CD4-positive, alpha-beta T cell treated with Interleukin-4 for 4 hours (primary cell): ENCODE measurements around the gene TIE1.

Source experiments
- DNase-seq: peaks from one replicate; pipeline ENCODE4 v3.0.0-alpha.2; 2020

TIE1 gene

GRCh38 chr1:43293896-43294760 lies 6.7 kb upstream of the TIE1 start:
- no peak for DNase-seq

- DNase-seq, result no peak
These were observed 6.0 kb upstream of the TIE1 start for GRCh38 chr1:43294761-43295160.

DNA sequence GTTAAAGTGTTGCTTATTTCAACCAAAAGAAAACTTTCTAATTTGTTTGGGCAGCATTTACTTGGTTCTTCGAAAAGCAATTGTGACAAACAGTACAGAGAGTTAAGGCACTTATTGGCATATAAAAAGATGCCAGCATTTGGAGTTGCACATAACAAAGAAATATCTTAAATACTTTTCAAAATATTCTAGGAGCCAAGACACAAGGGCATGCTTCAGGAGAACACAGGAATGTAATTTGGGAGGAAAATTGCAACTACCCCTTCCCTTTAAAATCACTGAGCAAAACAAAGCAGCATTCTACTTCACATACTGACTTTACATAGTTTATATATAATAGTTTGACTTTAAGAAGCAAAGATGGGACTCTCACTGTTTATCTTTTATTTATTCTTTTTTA lies 4.6 kb upstream of the TIE1 start:
- DNase-seq, result no peak

DNA sequence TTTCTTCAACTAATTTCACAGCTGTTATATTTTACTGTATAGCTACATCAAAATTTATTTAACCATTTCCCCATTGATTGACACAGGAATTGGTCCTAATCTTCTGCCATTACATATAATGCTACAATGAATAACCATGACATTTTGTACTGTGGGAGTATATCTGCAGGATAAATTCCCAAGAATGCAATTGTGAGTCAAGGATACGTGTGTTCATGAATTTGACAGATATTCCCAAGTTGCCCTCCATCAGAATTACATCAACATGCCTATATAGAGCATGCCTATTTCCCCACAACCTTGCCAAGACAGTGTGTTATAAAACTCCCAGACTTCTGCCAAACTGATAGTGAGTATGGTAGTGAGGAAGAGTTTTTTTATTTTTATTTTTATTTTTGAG lies 2.7 kb upstream of the TIE1 start:
- no peak for DNase-seq

DNA sequence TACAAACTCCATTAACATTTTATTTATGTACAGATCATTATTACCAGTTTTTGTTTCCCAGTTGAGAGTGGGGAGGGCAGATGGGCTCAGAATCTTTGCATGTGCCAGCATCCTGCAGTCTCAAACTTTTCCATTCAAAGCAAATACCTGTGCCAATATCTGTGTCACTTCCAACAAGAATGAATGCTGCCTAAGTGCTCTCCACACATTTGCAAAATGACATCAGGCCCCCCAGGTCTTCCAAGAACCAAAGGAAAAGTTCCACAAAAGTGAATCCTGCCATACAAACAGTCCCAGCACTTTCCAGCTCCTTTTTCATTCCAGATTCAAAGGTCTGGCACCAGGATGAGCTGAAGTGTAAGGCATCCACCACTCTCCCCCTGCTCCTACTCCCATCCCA lies 1.7 kb upstream of the TIE1 start:
- DNase-seq, result no peak

- DNase-seq, result no peak
These were observed 1.4 kb downstream of the TIE1 start for GRCh38 chr1:43302201-43302600.

- DNase-seq, result no peak
These were observed 2.1 kb downstream of the TIE1 start for GRCh38 chr1:43302721-43303470.

GRCh38 chr1:43303471-43304313 lies 2.9 kb downstream of the TIE1 start:
- DNase-seq, result no peak

DNA sequence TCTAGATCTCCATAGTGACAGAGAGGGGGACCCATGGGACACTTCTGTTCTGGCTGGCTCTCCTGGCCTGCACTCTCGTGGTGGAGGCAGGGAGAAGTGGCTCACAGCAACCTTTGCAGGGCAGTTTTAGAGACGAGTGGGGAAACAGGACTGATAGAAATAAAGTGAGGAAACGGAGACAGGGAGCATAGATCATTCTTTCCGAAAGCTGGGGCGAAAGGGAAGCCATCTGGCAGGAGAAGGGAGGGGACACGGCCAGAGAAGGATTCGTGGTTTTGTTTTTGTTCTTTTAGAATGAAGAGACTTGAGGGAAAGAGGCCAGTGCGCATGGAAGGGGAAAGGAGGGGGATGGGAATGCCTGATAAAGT lies 3.5 kb downstream of the TIE1 start:
- DNase-seq, result no peak

DNA sequence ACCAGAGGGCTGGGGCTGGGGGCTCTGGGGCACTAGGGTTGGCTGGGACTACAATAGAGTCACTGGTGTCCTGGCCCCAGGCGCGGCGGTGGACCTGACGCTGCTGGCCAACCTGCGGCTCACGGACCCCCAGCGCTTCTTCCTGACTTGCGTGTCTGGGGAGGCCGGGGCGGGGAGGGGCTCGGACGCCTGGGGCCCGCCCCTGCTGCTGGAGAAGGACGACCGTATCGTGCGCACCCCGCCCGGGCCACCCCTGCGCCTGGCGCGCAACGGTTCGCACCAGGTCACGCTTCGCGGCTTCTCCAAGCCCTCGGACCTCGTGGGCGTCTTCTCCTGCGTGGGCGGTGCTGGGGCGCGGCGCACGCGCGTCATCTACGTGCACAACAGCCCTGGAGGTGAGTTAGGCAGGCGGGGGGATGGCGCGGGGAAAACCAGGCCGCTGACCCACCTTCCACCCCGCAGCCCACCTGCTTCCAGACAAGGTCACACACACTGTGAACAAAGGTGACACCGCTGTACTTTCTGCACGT lies 4.1 kb downstream of the TIE1 start:
- DNase-seq, result no peak

DNA sequence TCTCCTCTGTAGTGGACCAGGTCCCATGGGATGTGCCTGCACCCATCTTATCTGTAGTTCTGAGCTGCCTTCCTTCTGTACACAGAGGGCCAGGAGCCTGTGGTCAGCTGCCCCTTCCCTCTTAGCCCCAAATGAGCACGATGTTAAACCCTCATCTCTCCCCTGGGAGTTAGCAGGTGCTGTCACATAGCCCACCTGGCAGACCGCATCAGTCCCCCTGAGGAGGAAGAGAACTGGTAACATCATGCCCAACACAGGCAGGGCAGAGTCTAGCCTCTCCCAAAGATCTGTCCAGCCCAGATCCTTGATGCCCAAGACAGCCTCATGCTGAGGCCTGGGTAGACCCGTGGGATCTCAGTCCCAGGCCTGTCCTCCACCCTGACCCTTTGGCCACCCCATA lies 4.7 kb downstream of the TIE1 start:
- no peak for DNase-seq

DNA sequence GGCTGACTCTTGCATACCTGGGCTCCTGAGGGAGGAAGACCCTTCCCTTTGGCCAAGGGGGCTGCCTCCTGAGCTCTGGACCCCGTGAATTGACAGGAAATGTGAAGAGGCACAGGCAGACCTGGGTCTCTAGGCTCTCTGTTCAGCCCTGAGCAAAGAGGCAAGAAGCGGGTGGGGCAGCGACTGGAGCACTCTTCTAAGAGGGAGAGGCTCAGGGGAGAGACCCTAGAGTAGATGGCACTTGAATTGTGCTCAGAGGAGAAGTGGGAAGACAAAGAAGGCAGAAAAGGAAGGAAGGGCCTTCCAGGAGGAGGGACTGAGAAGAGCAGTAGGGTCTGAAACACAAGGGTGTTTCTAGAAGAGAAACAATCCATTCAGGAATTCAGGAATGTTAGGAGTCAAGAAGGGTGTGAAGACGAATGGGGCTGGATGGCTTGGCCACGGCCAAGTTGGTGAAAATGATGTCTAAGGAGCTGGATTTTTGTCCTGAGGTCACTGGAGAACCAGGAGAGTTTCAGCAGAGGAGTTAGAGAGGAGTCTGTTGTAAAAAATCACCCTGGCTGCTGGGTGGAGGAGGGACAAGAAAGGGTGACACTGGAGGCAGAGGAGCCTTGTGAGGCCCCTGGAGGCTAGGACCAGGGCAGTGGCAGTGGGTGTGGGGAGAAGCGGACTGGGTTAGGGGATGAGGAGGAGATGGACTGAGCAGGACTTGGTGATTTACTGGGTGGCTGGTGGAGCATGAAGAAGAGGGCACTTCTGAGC lies 5.3 kb downstream of the TIE1 start:
- DNase-seq, result no peak

- DNase-seq, result no peak
These were observed 6.1 kb downstream of the TIE1 start for GRCh38 chr1:43306688-43307457.

DNA sequence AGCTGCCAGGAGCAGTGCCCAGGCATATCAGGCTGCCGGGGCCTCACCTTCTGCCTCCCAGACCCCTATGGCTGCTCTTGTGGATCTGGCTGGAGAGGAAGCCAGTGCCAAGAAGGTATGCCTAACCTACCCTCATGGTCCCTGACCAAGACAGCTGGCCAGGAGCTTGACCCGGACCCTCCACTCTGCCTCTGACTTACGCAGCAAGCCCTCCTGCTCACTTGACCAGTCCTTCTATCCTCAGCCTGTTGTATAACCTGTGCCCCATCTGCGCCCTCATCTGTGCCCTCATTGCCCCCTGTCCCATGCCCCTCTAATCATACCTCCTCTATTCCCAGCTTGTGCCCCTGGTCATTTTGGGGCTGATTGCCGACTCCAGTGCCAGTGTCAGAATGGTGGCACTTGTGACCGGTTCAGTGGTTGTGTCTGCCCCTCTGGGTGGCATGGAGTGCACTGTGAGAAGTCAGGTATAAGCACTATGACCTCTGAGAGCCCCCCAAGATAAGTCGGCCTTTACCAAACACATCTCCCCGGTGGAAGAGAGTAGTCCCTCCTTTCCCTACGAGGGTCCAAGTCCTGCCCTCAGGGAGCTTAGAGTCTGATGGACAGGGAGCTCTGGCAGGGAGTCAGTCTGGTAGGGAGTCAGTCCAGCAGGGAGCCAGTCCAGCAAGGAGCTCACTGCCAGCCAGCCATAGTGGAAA lies 6.8 kb downstream of the TIE1 start:
- no peak for DNase-seq

GRCh38 chr1:43308635-43309404 lies 8.0 kb downstream of the TIE1 start:
- no peak for DNase-seq

DNA sequence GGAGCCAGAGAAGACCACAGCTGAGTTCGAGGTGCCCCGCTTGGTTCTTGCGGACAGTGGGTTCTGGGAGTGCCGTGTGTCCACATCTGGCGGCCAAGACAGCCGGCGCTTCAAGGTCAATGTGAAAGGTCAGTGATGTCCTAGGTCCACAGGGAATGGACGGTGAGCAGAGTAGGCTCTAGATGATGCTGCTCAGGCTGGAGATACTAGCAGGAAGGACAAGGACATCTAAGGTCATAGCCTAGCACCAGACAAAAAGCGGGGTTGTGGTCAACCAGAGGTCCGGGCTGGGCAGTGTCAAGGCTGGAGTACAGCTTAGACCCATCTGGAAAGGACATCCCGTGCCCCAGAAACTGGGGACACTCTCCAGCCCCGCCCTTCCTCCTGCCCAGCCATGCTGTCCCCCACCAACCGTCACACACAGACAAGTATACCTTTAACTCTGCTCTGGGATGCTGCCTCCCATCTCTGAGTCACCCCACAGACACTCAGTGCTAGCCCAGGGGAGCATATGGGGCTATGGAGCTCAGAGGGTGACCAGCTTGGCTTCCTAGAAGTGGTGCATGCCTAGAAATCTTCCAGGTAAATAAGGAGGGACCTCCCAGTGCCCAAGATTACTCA lies 8.7 kb downstream of the TIE1 start:
- no peak for DNase-seq

GRCh38 chr1:43311521-43311920 lies 10.7 kb downstream of the TIE1 start:
- DNase-seq, result no peak

DNA sequence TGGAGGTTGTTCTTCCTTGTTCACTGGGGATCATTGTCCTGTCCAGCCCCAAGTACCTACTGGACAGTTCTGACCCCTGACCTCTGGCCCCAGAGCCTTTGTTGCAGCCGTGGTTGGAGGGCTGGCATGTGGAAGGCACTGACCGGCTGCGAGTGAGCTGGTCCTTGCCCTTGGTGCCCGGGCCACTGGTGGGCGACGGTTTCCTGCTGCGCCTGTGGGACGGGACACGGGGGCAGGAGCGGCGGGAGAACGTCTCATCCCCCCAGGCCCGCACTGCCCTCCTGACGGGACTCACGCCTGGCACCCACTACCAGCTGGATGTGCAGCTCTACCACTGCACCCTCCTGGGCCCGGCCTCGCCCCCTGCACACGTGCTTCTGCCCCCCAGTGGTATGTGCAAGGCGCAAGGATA lies 11.4 kb downstream of the TIE1 start:
- no peak for DNase-seq

GRCh38 chr1:43312663-43313515 lies 12.1 kb downstream of the TIE1 start:
- DNase-seq, result no peak
